Measurements from ENCODE around the gene ARL4A. TPM values are rescaled to one million over a fixed set of nuclear protein-coding genes. Genes with fewer than 3 reads are reported as not detected.

ARL4A gene
- total and polyA plus RNA-seq, 2 of the 13 experiments (the other 11 are each of a cell fraction or from before 2014, with no cell fraction given): 10.8 to 25.6 TPM

- TF ChIP-seq DNMT1 (CRISPR knock-in tag; IDR thresholded peaks at IDR 0.05) (no peak), SUZ12 (IDR thresholded peaks at IDR 0.05; ENCODE audit: low read depth, low read length) (no peak), MEIS1 (CRISPR knock-in tag; IDR thresholded peaks at IDR 0.05; ENCODE audit: borderline replicate concordance) (peak; percentile 62; the same call in 1 of the 2 replicates), FUBP1 (CRISPR knock-in tag; IDR thresholded peaks at IDR 0.05; ENCODE audit: borderline replicate concordance) (no peak), ZNF274 (CRISPR knock-in tag; IDR thresholded peaks at IDR 0.05) (peak; percentile 65), ZNF263 (CRISPR knock-in tag; IDR thresholded peaks at IDR 0.05) (0 out of 2 replicates have a peak, but pooled peaks have one; percentile 4), ELF3 (CRISPR knock-in tag; IDR thresholded peaks at IDR 0.05) (no peak), ARID2 (CRISPR knock-in tag; IDR thresholded peaks at IDR 0.05; ENCODE audit: borderline replicate concordance) (no peak; the same call in 1 of the 2 replicates), ZUFSP (CRISPR knock-in tag; IDR thresholded peaks at IDR 0.05; ENCODE audit: borderline replicate concordance) (no peak), EEA1 (CRISPR knock-in tag; IDR thresholded peaks at IDR 0.05; ENCODE audit: borderline replicate concordance) (no peak), WIZ (CRISPR knock-in tag; IDR thresholded peaks at IDR 0.05) (no peak; the same call in 1 of the 2 replicates), SRSF1 (optimal IDR thresholded peaks at IDR 0.05; ENCODE audit: low read depth, low read length) (no peak), ZBTB7A (CRISPR knock-in tag; IDR thresholded peaks at IDR 0.05) (no peak), KAT2B (IDR thresholded peaks at IDR 0.05; ENCODE audit: borderline replicate concordance, low read depth, low read length) (no peak), ZNF577 (CRISPR knock-in tag; IDR thresholded peaks at IDR 0.05; ENCODE audit: borderline replicate concordance, low read depth) (no peak), NFKBIZ (CRISPR knock-in tag; IDR thresholded peaks at IDR 0.05) (no peak), BCL6 (CRISPR knock-in tag; IDR thresholded peaks at IDR 0.05) (no peak), ZKSCAN5 (CRISPR knock-in tag; IDR thresholded peaks at IDR 0.05) (no peak)
Measured at GRCh38 chr7:12686891-12687717, at the start of gene ARL4A (continued).

All from HepG2 (cell line).